ENCODE results near the gene CNDP2.

CNDP2 gene

DNA sequence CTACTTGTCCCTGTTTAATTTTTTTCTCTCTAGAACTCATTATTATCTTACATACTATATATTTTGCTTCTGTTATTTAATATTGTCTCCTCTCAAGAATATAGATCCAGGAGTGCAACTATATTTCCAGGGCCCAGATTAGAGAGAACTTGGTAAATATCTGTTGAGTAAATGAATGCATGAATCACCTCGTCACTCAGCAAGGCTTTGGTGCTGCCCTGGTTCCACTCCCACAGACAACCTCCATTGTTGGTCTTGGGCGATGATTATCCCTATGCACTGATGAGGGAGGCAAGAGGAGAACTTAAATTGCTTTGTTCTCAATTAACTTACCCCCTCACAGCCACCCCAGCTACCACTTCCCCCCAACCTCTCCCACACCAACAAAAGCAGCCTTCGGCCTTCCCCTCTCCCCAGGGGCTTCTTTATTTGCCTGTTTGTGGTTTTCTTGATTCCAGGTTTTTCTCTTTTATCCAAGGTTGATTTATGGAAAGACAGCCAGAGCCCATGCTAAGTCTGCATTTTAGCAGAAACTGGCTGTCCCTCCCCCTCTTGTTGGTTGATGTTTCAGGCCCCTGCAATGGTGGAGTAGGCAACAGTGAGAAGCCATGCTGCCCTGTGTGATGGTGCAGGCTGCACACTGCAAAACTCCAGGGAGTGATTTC is 22.1 kb upstream of the CNDP2 start:
- DNase-seq (ENCODE audit: low spot score): no peak

DNA sequence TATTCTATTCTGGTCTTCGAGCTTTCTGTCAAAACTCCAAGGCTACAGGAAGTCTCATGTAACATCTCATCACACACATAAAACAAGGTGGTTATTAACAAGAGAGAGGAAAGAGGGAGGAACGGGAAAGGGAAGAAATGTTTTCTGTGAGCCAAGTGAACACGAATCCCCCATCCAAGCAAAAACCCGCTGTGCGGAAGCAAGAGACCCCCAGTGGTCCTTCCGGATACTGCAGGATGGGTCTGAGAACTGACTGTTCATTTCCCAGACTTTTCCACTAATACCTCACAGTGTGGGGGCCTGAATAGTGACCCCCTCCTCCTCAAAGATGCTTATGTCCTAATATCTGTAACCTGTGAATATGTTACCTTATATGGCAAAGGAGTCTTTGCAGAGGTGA is 20.0 kb upstream of the CNDP2 start:
- no peak for DNase-seq (ENCODE audit: low spot score)

DNA sequence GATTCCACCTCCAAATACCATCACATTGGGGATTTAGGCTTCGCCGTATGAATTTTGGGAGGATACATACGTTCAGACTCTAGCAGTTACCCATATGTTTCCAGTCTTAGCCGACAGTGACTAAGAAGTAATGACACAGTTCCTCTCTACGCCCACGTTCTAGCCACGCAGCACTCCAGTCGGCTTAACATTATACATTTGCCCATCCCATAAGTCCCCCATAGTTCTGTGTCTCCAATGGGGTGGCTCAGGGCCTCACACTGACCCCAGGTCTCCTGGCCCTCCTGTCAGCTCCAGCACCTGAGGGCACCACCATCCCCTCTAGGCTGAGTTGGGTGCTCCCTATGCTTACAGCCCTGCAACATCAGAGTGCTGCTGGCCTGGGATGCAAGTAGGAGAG is 18.4 kb upstream of the CNDP2 start:
- no peak for DNase-seq (ENCODE audit: low spot score)

DNA sequence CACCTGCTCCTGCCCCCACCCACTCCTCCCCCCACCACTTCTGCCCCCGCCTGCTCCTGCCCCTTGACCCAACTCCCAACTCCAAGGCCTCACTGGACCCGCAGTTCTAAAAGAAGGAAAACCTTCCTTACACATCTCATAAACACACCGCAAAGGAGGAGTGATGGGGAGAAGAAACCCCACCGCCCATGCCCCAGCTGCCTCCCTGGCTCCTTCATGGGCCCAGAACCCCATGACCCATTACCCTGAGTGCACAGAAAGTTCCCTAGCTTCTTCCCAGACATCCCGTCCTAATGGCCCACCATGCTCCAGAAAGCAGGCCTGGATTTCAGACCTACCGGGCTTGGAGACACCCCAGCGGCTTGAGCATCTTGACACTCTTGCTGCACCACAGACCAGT is 17.8 kb upstream of the CNDP2 start:
- DNase-seq (ENCODE audit: low spot score): no peak

- DNase-seq (ENCODE audit: low spot score): no peak
Measured at GRCh38 chr18:74478880-74479279, 17.3 kb upstream of the CNDP2 start.

DNA sequence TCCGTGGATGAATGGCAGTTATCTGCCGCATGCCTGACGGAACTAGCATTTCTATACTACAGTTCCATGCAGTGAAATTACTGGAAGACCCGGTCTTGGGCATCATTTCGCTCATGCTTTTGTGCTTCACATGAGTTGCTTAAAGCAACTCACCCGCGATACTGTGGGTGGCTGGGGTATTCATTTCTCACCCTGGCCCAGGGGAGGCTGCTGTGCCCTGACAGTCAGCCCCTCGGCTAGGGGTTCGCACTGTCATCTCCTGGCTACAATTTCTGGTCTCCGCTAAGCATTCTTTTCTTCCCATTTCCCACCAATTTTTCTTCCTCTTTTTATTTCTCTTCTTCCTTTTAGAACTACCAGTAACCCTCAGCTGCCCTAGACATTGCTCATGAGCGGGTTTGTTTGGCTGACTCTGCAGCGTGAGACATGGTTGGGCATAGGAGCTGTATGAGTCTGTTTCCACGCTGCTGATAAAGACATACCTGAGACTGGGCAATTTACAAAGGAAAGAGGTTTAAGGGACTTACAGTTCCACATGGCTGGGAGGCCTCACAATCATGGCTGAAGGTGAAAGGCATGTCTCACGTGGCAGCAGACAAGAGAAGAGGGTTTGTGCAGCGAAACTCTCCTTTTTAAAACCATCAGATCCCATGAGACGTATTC is 16.5 kb upstream of the CNDP2 start:
- no peak for DNase-seq (ENCODE audit: low spot score)

DNA sequence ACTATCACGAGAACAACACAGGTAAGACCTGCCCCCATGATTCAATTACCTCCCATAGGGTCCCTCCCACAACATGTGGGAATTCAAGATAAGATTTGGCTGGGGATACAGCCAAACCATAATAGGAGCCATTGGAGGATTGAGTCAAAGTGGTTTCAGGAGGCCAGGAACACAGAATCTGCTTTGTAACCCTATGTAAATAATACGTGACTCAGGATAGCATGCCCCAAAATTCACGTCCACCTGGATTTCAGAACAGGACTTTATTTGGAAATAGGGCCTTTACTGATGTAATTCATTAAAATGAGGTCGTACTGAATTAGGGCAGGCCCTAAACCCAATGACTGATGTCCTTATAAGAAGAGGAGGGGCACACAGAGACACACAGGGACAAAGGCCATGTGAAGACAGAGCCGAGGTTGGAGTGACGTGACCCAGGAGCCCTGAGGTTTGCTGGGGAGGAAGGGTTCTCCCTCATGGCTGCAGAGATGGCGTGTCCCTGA is 16.0 kb upstream of the CNDP2 start:
- no peak for DNase-seq (ENCODE audit: low spot score)

GRCh38 chr18:74482697-74483096 is 13.5 kb upstream of the CNDP2 start:
- DNase-seq (ENCODE audit: low spot score): no peak

DNA sequence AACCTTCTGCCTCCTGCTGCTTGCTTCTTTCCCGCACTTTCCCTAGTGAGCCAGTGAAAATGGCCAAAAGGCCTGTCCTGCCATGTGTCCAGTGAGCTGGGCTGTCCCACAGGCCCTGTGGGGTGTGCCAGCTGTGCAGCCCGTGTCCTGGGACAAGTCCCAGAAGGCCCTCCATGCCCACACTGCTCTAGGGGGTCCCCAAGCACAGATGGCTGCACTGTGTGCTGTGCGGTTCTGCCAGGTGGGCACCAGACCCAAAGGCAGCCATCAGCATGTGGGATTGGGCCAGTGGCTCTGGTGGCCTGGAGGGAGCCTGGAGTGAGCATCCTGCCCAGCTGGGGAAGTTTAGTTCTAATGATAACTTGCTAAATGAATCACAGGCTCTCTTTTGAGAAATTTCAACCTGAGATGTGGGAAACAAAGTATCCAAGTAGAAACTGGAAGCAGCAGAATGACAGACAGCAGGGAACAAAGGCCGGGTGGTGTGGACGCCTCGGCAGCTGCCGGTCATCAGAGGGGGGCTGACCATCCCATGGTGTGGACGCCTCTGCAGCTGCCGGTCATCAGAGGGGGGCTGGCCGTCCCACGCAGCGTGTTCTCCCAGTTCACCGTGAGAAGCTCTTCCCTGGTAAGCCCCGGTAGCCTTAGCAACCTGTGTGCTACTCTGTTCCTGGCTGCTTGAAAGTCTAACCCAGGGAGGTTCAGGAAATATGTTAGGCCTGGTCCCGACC is 9.9 kb upstream of the CNDP2 start:
- no peak for DNase-seq (ENCODE audit: low spot score)

- DNase-seq (ENCODE audit: low spot score): no peak
Measured at GRCh38 chr18:74488354-74488753, 7.8 kb upstream of the CNDP2 start.

DNA sequence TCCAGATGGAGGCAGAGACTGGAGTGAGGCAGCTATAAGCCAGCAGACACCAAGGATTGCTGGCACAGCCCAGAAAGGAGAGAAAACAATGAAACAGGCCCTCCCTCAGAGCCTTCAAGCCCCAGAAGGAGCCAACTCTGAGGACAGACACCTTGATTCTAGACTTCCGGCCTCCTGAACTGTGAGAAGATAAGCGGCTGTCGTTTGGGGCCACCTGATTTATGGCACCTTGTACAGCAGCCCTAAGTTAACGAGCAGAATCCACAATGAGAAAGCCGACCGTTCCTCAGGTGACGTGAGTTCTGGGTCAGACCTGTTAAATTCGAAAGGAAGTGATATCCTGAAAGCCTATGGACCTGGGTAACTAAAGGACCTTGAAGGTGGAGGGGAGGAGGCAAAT is 7.3 kb upstream of the CNDP2 start:
- no peak for DNase-seq (ENCODE audit: low spot score)

DNA sequence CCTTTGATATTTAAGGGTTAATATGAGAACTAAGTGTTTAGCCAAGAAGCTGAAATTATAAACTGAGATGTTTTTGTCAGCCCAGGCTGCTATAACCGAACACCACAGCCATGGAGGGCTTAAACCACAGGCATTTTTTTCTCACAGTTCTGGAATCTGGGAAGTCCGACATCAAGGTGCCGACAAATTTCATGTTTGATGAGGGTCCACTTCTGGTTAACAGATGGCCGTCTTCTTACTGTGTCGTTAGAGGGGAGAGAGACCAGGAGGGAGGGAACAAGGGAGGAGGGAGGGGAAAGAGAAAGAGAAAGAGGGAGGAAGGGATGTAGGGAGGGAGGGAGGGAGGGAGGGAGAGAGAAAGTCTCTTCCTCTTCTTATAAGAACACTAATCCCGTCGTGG is 6.5 kb upstream of the CNDP2 start:
- DNase-seq (ENCODE audit: low spot score): no peak

DNA sequence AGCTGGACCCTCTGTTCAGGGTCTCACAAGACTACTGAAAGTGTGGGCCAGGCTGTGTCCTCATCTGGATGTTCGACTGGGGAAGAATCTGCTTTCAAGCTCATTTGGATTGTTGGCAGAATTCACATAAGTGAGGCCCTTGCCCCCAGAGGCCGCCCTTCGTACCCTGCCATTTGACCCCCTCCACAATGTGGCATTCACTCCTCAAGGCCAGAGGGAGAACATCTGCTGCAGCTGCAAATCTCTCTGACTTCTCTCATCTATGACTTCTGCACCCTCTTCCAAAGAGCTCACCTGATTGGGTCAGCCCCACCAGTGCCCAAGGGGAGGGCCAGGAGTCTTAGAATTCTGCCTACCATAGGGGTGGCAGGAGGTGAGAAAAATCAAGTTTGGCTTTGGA is 3.9 kb upstream of the CNDP2 start:
- DNase-seq (ENCODE audit: low spot score): no peak

DNA sequence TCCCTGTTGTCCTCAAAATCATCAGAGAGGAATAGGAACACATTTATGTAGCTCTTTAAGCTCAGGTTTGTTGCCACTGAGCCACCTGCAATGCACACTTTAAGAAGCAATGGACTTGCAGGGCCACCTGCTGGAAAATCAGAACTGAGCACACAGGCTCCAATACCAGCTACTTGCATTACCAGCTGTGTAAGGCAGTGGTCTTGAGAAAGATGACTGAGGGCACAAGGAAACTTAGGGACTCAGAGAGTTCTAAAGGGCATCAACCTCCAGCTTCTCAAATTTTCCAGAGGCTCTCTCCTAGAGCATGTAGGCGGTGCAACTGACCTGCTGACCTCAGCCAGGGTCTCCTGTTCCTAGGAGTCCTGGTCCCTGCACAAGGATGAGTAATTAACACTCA is 2.5 kb upstream of the CNDP2 start:
- peak; percentile 75 for DNase-seq (ENCODE audit: low spot score)

- no peak for DNase-seq (ENCODE audit: low spot score)
Measured at GRCh38 chr18:74494514-74494913, 1.6 kb upstream of the CNDP2 start.

GRCh38 chr18:74496508-74497323 is 553 bp downstream of the CNDP2 start:
- peak; percentile 39 for DNase-seq (ENCODE audit: low spot score)

- no peak for DNase-seq (ENCODE audit: low spot score)
Measured at GRCh38 chr18:74497324-74497676, 1.1 kb downstream of the CNDP2 start.

DNA sequence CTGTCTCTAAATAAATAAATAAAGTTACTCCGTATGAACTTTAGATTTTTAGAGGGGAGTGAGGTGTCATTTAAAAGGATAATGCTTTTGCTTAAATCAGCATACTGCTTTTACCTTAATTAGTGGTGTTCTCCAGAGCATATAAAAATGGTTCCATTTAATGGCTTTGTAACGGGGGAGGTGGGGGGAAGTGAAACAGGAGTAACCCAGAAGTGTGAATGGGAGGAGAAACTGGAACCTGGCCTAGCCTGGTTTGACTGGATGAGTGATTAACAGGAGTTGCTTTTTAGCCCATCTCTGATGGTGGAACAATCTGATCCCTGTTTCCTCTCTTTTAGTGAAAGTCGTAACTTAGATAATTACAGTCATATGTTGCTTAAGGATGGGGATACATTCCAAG is 1.6 kb downstream of the CNDP2 start:
- DNase-seq (ENCODE audit: low spot score): no peak

DNA sequence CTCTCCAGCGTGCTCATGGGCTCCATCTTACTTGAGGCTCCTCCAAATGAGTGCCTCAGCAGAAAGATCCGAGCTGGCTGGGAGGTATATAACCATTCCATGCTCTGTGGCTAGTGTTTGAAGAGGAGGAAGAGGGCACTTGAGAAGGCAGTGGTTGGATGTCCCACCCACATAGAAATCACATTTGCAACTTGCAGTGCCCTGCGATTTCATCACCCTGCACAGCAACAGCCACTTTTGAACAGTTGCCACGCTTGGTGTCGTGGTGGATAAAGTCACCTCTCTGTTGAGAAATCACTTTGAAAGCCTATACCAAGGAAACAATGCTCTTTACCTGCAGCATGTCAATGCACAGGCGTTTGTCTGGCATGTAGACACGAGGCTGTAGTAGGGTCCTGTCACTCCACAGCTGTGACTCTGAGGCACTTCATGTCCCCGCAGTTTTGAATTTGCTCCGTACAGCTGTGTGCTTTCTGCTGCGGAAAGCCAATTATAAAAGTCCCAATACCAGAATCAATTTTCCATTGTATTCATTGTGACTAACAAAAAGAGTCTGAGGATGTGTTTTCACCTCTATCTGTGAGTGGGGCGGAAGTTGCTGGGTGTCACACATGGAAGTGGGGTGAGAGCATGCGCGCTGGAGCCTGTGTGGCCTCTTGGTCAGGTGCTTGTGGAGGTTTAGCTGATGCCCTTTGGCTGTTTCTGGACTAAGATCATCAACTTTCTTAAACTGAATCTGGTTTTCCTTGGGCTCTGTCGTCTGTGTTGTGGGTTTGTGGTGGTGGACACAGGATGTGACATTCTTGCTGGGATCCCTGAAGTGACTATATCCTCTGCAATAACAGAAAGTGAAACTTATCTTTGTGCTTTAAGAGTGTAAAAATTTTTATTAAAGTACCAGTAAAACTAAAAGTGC is 2.8 kb downstream of the CNDP2 start:
- peak; percentile 76 for DNase-seq (ENCODE audit: low spot score)

DNA sequence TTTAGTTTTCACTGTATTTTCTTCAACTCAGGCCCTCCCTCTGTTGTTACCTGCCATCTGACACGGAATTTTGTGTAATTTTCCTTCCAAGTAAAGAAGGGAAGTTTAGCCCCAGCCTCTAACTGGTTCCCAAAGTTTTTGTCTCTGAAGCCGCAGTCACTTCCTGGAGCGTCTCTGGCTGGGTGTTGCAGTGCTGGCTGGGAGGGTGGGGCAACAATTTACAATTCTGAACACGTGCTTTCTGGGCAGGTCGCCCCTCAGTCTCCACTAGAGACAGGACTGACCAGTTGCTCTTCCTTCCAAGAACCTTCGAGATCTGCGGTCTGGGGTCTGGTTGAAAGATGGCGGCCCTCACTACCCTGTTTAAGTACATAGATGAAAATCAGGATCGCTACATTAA is 3.5 kb downstream of the CNDP2 start:
- peak; percentile 52 for DNase-seq (ENCODE audit: low spot score)

DNA sequence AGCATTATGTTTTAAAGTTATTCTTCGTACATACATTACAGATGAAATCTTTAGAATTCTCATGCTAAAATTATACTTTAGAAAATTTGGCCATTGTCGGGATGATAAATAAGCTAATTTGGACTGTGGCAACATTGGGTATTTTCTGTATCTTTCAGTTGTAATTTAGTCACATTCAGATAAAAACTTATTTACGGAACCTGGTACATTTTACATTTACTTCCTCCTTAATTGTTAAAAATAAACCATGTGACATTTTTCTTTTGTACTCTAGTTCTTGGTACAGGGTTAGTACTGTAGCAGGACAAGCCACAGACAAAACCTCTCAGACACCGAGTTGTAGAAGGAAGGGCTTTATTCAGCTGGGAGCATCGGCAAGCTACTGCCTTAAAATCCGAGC is 4.2 kb downstream of the CNDP2 start:
- DNase-seq (ENCODE audit: low spot score): no peak

Data from CD4-positive, alpha-beta T cell treated with Interleukin-2 at 100 ng/mL for 4 hours (primary cell).